ENCODE data around the gene PCMTD2.

Gene PCMTD2

DNA sequence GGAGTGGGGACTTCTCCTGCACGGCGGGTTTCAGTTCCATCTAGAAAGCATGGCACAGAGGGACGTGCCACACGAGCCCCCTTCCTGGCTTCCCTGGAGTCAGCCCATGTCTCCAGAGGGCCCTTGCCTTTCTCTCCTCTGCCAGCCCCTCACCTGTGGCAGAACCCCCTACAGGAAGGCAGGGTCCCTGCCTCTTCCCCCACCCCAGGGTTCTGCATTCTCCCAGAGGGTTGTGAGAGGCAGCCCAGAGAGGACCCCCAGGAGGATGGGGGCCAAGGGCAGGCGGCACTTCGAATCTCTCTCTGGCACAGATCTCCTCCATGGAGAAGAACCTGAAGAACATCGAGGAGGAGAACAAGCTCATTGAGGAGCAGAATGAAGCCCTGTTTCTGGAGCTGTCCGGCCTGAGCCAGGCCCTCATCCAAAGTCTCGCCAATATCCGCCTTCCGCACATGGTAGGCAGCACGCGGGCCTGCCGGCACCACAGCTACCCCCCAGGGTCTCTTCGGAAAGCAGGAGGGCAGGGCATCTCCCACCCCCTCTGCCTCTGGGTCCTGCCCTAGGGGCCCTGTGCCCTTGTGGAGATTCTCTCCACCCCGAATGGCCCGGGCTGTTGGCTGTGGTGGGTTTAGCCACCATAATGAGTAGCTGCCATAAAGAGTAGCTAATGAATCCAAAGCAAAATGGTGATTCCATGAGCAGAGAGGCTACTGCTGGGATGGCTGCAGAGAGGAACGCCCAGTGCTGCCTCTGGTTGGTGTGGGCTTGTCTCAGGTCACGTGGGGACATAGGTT, 15.9 kb upstream of the PCMTD2 start:
- DNase-seq = no peak

GRCh38 chr20:64240243-64241015, 15.1 kb upstream of the PCMTD2 start:
- DNase-seq = no peak

DNA sequence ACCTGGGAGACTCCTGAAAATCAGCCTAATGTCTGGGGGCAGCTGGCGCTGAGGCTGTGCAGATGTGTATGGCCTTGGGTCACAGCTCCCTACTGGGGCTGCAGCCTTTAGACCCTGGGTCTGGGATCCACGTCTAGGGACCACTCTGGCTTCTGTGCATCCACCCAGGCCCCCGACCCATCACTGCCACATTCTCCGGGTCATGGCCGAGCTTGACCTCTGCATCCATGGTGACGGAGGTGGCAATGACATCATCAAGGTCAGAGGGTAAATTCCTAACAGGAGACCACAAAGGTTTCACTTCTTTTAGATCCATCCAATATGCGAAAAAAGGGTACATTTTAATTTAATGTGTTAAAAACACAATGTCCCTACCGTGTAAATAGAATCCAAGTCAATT, 14.5 kb upstream of the PCMTD2 start:
- DNase-seq = no peak

GRCh38 chr20:64242003-64242796, 13.3 kb upstream of the PCMTD2 start:
- DNase-seq = no peak

- DNase-seq = no peak
These were observed 12.6 kb upstream of the PCMTD2 start for GRCh38 chr20:64242797-64243475.

GRCh38 chr20:64244281-64244805, 11.2 kb upstream of the PCMTD2 start:
- no peak for DNase-seq

GRCh38 chr20:64244870-64245603, 10.5 kb upstream of the PCMTD2 start:
- DNase-seq = peak; percentile 9

DNA sequence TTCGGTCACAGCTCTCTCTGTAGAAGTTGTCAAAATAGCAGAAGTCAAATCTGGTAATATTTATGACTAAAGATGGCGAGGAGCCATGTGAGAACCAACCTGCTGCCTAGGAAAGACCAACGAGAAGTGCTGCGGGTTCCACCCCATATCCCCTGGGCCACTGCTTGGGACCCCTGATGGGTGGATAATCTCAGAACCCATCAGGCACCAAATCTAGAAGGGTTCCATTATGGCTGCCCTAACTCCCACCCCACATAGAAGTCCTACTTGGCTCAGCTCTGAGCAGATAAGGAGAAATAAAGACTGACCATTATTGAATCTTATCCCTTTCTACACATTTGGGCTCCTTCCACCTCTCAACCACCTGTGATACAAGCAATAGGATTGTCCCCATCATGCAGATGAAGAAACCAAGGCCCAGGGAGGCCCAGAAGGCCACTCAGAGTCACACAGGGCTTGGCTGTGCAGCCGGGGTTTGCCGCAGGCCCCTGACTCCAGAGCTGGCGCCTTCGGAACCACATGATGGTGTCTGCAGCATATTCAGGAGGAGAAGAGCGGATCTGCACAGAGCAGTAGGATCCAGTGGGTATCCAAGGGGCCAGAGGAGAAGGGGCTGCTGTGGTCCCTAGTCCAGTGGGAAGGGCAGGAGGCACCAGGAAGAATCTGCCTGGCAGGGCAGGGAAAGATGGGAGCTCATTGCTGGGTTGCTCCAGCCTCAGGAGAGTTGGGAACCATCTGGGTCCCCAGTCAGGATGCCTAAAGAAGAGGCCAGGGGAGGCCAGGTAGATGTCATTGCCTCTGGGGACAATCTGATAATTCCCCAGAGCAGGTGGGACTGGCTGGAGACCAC, 9.6 kb upstream of the PCMTD2 start:
- DNase-seq = no peak

DNA sequence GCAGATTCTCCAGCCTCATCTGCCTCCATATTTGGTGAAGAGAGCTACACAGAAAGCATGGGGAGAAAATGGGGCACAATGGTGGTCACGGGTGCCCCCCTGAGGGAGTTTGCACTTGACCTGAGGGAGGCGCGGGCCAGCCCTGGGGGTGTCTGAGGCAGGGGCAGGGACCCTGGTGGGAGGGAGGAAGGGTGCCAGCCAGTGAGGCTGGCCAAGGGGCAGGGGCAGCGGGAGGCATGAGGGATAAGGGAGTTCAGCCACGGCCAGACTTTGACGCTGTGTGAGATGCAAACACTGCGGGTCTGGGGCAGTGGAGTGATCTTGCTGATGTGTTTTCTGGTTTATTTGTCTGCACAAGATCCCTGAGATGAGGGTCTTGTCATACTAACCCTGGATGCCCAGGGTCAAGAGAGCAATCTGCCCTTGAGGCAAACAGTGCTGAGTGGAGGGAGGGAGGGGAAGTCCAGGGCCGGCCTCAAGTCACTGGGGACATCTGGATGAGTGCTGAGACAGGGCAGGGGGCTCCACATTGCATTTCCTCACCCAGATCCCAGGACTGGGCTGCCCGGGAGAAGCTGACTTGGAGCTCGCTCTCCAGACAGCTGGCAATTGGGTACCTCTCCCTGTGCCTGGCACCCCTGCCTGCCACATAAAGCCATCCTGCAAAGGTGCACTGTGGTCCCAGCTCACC, 8.8 kb upstream of the PCMTD2 start:
- no peak for DNase-seq

DNA sequence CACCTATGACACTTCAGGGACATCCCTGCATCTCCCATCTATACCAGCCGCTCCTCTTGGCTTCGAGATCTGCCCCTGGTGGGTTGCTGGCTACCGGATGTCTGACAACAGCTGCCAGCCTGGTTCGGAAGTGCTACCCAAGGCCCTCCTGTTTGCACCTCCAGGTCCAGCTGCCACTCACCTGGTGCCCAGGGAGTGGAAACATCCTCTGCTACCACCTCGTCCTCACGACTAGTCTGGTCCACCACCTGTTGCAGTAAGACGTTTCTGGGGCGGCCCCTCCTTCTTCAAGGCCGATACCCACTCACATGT, 8.3 kb upstream of the PCMTD2 start:
- no peak for DNase-seq

DNA sequence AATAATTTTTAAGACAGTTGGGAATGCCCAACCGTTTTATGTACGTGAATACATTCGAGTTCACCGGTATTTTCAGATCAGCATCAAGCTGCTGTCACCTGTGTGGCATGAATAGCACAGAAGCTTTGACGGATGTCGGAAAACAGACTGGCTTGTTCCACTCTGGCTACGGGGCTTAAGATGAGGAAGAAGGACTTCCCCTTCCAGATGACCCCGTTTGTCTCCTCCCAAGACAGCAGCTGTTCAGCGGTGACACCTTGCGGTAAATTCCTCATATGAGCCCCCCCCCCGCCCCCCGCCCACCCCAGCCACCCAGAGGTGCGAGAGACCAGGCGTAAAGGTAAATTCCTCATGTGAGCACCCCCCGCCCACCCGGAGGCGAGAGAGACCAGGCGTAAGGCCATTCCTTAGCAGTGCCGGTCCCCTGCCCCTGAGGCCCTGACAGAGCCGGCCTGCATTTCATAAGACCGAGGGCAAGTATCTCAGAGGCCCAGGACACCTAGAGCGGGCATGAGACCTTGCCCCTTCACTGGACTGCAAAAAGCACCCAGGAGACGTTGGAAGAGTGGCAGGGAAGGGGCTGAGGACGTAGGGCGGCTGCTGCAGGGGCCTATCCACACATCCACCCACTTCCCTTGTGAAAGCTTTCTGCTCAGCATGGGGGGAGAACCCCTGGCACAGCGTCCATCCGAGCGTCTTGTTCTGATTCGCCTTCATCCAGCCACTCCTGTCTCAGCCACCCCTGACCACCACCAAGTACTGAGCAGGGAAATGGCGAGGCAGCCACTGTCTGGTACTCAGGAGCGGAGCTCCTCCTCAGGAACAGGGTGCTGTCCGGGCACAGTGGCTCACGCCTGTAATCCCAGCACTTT, 7.3 kb upstream of the PCMTD2 start:
- no peak for DNase-seq

GRCh38 chr20:64250027-64250426, 5.5 kb upstream of the PCMTD2 start:
- DNase-seq = no peak

GRCh38 chr20:64253000-64253383, 2.6 kb upstream of the PCMTD2 start:
- no peak for DNase-seq

DNA sequence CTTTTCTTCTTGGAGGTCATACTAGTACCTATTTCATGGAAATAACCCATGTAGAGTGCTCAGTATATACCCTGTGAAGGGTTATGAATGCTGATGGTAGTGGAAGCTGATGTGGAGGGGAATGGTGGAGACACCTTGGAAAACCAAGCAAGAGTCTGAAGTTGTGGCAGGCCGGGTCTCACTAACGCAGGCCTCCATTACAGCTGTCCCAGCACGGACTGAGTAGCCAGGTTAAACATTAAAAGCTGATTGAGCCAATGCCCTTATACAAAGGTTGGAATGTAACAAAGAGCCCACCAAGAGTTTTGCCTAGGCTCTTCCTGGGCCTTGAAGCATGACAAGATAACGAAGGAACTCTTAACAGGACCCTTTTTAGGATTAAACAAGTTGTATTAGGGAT, 2.1 kb upstream of the PCMTD2 start:
- DNase-seq = no peak

DNA sequence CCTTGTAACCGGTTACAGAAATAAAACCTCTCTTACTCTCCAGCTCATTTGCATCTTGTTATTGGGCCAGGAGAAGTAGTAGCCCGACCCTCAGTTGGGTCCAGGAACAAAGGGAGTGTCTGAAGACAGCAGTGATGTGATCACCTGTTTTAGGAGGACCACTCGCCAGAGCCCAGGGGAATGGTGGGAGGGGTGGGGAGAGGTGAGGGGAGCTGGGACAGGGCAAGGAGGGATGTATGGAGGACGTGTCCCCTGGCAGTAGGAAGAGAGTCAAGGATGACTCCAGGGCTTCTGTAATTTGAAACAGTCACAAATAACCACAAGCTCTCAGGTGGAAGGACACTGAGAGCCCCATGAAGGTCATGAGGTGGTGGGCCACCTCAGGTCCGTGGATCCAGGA, 1.4 kb upstream of the PCMTD2 start:
- DNase-seq = no peak

GRCh38 chr20:64254571-64255360, 782 bp upstream of the PCMTD2 start:
- DNase-seq = no peak

DNA sequence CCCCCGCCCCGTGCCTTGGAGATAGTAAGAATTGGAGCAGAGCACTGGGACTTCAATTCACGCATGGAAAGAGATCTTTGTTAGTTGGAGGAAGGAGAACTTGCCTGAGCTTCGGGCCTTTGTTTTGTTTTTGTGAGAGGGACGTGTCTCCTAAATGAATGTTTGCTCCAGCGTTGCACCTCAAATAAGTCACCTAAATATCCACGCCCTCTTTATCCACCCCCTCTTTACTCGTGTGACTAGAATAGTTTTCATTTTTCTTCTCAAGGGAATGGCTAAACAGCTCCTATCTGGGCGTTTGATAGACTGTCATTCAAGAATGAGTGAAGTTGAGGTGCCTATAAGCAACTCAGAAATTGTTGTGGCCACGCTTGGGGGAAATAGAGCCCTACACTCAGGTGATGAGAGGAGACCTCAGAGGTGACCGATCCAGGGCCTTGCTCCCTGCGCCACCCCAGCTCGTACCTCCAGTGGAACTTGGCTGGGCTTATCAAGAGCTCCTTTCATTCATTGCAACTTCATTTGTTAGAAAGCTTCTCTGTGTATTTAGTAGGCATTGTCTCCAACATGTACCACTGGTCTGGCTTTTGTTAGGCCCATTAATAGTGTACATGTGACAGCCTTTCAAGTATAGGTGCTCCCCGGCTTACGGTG, 861 bp downstream of the PCMTD2 start:
- peak; percentile 4 for DNase-seq

DNA sequence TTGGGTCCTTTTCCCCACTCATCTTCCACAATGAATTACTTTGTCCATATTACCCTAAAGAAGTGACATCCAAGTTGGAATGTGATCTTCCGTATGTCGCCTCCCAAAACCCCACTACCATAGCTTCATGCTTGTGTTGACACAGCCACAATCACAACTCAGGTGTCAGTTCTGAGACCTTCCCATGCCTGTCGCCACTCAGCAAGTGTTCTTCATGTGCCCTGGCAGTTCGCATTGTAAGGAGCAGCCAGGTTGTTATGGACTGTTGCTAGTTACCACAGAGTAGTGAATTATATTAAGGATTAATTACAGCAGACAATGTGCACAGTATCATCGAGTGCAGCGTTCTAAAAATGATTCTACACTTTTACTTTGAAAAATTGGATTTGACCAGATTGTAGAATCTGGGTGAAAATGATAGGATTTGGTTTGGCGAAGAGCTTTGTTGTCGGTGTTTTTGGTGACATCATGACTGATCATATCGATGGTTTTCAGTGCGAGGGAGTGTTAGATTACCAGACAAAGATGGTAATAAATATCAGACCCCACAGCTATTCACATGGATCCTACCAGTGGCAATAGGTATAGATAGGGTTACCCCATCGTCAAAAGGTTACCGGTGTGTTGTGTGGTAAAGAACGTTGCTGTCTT, 1.7 kb downstream of the PCMTD2 start:
- no peak for DNase-seq

Data from CD4-positive, alpha-beta T cell treated with Interleukin-17A for 1 hour (primary cell).